ENCODE measurements around the gene CACNB2. TPM values are rescaled to one million over a fixed set of nuclear protein-coding genes. Genes with fewer than 3 reads are reported as not detected.

The CACNB2 gene
- total and polyA plus RNA-seq, 10 of the 15 experiments (the other 5 are each of a cell fraction or from before 2014, with no cell fraction given): 0.62 to 8.1 (median 1.2) TPM

DNA sequence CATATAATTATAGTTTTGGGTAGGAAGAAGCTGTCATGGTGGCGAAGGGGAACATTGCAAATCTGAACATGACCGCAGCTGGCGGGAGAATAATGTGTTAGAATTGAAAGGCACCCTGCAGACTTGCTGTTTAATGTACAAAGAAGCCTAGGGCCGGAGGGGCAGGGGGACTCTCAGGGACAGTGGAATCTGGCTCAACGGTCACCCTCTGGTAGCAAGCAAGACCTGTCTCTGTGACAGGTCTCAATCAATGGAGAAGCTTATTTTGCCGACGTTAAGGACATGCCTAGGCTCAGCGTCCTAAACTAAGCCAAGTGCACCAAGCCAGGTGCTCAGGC is 333.9 kb downstream of the CACNB2 start:
- BruUV-seq (replicated peaks): no TSS peak
- in situ Hi-C loops (cut with MboI) (no loop called here), intact Hi-C loops (cut with micrococcal nuclease; ENCODE audit: unreplicated experiment) (loop anchor here (5.0 to 10.0 kb wide), 4 partner anchors 52 to 229 kb away; no protein-coding TSS in a partner anchor)
- ChIA-PET SMC1A (ENCODE audit: uncharacterized antibody, unreplicated experiment) (interaction anchor here (0.9 to 4.4 kb wide), 14 partner anchors 12 to 160 kb away, joined by 3 to 68 read pairs (median 4); no protein-coding TSS in a partner anchor), CTCF (interaction anchor here (0.7 to 3.9 kb wide), 13 partner anchors 13 to 258 kb away, joined by 3 to 48 read pairs (median 4); no protein-coding TSS in a partner anchor), RAD21 (ENCODE audit: unreplicated experiment) (interaction anchor here (0.9 to 3.3 kb wide), 7 partner anchors 39 to 367 kb away, joined by 3 to 21 read pairs (median 6); no protein-coding TSS in a partner anchor), POLR2A (interaction anchor here (0.8 to 1.2 kb wide), 3 partner anchors 59 to 73 kb away, joined by 3 to 5 read pairs (median 3); no protein-coding TSS in a partner anchor)
- Histone ChIP-seq H3K4me2 (ENCODE audit: control insufficient read depth, insufficient read depth) (no peak overlapping the region), H3K9me3 (replicated peaks; ENCODE audit: control insufficient read depth, insufficient read depth, low read length) (no peaks in the 10 kb centered on the region), H3K79me2 (ENCODE audit: control insufficient read depth, insufficient read depth, low read length) (no peaks in the 10 kb centered on the region), H3K4me3 (no peak overlapping the region), H3K27me3 (replicated peaks in 1 of 2; ENCODE audit: control insufficient read depth in 2 of 2, insufficient read depth in 2 of 2, low read length in 1 of 2) (no peaks in the 10 kb centered on the region), H3K4me1 (ENCODE audit: control insufficient read depth, insufficient read depth, low read length) (no peaks in the 10 kb centered on the region), H3K36me3 (ENCODE audit: control insufficient read depth in 2 of 2, insufficient read depth in 2 of 2, low read length in 1 of 2) (no peaks in the 10 kb centered on the region), H3K27ac (ENCODE audit: control insufficient read depth, insufficient read depth) (no peak overlapping the region), H2AFZ (ENCODE audit: control insufficient read depth, low read depth, low read length) (no peak overlapping the region), H4K20me1 (ENCODE audit: control insufficient read depth, insufficient read depth) (no peaks in the 10 kb centered on the region), H3K9ac (ENCODE audit: control insufficient read depth, insufficient read depth, low read length) (no peak overlapping the region)
- TF ChIP-seq, protein P1, sequence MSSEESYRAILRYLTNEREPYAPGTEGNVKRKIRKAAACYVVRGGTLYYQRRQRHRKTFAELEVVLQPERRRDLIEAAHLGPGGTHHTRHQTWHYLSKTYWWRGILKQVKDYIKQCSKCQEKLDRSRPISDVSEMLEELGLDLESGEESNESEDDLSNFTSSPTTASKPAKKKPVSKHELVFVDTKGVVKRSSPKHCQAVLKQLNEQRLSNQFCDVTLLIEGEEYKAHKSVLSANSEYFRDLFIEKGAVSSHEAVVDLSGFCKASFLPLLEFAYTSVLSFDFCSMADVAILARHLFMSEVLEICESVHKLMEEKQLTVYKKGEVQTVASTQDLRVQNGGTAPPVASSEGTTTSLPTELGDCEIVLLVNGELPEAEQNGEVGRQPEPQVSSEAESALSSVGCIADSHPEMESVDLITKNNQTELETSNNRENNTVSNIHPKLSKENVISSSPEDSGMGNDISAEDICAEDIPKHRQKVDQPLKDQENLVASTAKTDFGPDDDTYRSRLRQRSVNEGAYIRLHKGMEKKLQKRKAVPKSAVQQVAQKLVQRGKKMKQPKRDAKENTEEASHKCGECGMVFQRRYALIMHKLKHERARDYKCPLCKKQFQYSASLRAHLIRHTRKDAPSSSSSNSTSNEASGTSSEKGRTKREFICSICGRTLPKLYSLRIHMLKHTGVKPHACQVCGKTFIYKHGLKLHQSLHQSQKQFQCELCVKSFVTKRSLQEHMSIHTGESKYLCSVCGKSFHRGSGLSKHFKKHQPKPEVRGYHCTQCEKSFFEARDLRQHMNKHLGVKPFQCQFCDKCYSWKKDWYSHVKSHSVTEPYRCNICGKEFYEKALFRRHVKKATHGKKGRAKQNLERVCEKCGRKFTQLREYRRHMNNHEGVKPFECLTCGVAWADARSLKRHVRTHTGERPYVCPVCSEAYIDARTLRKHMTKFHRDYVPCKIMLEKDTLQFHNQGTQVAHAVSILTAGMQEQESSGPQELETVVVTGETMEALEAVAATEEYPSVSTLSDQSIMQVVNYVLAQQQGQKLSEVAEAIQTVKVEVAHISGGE (CRISPR knock-in tag; IDR thresholded peaks at IDR 0.05): no peak
- no peak for TF ChIP-seq DPF2 (IDR thresholded peaks at IDR 0.05)
- TF ChIP-seq LARP7 (IDR thresholded peaks at IDR 0.05): no peak
- no peak for TF ChIP-seq RBBP5 (conservative IDR thresholded peaks at IDR 0.05)
- TF ChIP-seq, protein P2, sequence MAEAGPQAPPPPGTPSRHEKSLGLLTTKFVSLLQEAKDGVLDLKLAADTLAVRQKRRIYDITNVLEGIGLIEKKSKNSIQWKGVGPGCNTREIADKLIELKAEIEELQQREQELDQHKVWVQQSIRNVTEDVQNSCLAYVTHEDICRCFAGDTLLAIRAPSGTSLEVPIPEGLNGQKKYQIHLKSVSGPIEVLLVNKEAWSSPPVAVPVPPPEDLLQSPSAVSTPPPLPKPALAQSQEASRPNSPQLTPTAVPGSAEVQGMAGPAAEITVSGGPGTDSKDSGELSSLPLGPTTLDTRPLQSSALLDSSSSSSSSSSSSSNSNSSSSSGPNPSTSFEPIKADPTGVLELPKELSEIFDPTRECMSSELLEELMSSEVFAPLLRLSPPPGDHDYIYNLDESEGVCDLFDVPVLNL (IDR thresholded peaks at IDR 0.05; ENCODE audit: low read depth, low read length): no peak
- no peak for TF ChIP-seq CREM (IDR thresholded peaks at IDR 0.05; ENCODE audit: low read depth)
- no peak for TF ChIP-seq TCF7 (IDR thresholded peaks at IDR 0.05; ENCODE audit: borderline replicate concordance)
- TF ChIP-seq ZZZ3 (IDR thresholded peaks at IDR 0.05; ENCODE audit: control insufficient read depth, insufficient read length, low read depth): no peak
- TF ChIP-seq ZNF384 (IDR thresholded peaks at IDR 0.05; ENCODE audit: borderline replicate concordance, low read depth, low read length): no peak
- WGBS (ENCODE audit: insufficient coverage, insufficient replicate concordance, low lambda C conversion rate, missing lambda C conversion rate): 72% methylated on average over 8 of the region's 8 CpGs
- no peak for FAIRE-seq
- no peak for DNase-seq (ENCODE audit: low read depth, low spot score)
- ATAC-seq: no peak

All from GM12878 (cell line).